HT-29 (cell line): ENCODE data around the gene KCNJ5. TPM values are rescaled to one million over a fixed set of nuclear protein-coding genes. Genes with fewer than 3 reads are reported as not detected.

Experiments used
- DNase-seq: peaks from one replicate; pipeline ENCODE4 v3.0.0-alpha.2; 2015; ENCODE audit warnings: low spot score
- total RNA-seq: library from RNA; depleted of rRNA; stranded (reverse); fragments of >200 nt; shearing (Covaris generic); gene quantifications from 2 replicates; pipeline ENCODE4 v1.2.3, GENCODE V29; 2014; rRNA removed

The KCNJ5 gene
- total RNA-seq, 1 experiment from 2014 or later: not detected

- DNase-seq: peak; percentile 95
Measured at GRCh38 chr11:128956401-128957201, 65.4 kb downstream of the KCNJ5 start.

DNA sequence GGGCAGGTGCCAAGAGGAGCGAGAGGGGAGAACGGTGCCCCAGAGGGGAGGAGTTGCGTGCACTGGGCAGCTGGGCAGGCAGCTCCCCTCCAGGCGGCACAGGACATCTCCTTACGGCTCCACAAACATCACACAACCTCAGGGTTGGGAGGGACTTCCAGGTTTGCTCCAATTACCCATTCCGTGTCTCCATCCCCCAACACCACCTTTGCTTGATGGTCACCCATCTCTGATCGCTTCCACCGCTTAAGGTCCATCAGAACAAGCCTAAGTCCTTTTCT lies 66.0 kb downstream of the KCNJ5 start:
- no peak for DNase-seq

GRCh38 chr11:128961645-128962044 lies 70.5 kb downstream of the KCNJ5 start:
- no peak for DNase-seq

GRCh38 chr11:128962896-128963295 lies 71.7 kb downstream of the KCNJ5 start:
- DNase-seq: no peak

DNA sequence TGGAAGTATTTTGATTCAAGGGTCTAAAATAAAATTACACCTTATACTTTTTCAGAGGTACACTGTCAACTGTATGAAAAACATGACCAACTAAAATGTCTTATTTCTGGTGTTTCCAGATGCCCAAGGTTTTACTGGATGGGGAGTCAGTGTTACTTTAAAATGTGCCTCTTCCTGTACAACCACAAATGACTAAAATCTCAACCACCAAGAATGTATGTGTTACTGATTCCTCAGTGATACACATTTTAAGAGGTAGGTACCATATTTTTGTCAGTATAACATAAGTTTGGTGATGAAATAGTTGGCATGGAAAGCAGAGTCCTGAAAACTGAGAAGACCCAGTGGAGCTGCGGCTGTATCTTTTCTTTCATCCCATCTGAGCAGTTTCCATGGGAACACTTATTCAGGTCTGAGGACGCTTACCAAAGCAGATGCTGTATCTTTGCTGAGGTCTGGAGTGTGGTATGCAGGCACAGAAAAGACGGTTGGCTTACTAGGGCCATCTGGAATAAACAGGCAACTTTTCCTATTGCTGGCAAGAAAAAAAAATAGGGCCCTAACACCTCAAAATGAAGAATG lies 72.7 kb downstream of the KCNJ5 start:
- DNase-seq: no peak

DNA sequence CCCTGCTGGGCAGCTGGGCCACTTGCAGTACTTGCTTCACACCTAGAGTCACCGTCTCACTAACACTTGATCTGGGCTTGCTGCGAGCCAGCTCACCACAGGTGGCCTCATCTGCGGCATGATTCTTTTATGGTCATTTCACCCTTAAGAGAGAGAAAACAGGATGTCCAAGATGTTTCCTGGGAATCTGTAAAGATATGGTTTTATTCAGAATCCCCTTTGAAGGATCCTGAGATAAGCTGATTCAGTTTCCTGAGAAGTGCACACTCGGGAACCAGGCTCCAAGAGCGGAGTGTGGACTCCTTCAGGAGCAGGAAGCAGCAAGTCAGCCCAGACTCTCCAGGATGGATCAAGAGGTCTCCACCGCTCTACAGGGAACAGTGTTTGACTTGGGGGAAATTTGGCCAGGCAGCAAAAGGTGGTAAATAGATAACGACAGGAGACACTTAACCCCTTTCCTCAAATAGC lies 73.3 kb downstream of the KCNJ5 start:
- no peak for DNase-seq

DNA sequence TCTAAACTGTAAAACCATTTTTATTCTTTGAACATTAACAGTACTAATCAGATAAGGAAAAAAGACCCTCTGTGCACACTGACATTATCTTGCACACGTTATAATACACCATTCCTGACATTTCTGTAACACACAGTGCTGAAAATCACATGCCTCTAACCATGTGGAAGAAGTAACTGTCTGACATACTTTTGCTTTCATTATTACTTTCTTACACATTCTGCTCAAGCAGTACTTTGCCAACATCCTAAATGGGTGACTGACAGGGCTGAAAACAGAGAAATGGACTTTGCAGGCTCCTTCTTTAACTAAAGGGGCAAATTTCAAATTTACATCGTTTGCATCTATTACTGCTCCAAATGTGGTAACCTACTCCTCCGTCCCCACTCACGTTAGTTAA lies 74.3 kb downstream of the KCNJ5 start:
- no peak for DNase-seq

DNA sequence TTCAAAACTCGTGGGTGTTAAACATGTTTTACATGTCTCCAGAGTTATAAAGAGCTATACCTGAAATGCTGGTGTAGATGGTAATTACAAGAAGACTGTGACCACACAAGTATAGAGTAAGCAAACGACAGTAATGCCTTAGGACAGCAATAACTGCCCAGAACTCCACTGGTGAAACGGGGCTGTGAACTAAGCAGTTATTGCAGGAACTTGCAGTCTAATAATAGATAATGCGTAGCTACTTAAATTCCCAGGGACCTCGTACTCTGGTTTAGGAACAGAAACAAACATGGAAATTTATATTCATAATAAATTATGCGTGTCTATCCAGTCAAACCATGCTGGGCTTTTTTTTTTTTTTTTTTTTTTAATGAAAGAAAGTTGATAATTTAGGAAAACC lies 76.4 kb downstream of the KCNJ5 start:
- no peak for DNase-seq

DNA sequence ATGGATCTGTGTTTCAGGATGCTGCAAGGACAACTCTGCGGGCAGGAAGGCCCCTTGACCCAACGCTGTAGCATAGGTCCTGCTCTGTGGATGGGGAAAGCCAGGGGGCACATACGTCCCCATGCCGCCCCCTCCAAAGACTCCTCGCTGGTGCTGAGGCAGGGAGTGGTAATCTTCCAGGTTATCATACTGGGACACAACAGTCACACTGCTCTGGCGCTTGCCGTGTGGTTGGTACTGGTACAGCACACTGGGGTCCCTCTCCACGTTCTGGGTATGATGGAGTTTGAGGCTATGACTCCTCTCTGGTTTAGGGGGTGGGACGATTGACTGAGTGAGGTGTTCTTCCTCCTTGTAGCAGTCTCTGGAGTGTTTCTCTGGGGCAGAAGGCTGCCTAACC lies 77.8 kb downstream of the KCNJ5 start:
- no peak for DNase-seq

Other genes starting within 250 kb of the KCNJ5 start
- not detected in 2 replicates for gene FLI1, start 197.3 kb upstream of the KCNJ5 start, total RNA-seq
- gene KCNJ1, start 24.1 kb upstream of the KCNJ5 start, total RNA-seq: not detected in 2 replicates
- gene TP53AIP1, start 51.5 kb downstream of the KCNJ5 start, total RNA-seq: 0.20 and 0.86 TPM in 2 replicates